ENCODE measurements around the gene PTPRG. TPM values are rescaled to one million over a fixed set of nuclear protein-coding genes. Genes with fewer than 3 reads are reported as not detected.
A peak's percentile ranks its signal among the peaks of the same experiment; 100 is the strongest.

The PTPRG gene
- total and polyA plus RNA-seq, 2 donors (not counting 1 experiment from before 2014, with no cell fraction given) = 67.0 to 97.9 TPM

DNA sequence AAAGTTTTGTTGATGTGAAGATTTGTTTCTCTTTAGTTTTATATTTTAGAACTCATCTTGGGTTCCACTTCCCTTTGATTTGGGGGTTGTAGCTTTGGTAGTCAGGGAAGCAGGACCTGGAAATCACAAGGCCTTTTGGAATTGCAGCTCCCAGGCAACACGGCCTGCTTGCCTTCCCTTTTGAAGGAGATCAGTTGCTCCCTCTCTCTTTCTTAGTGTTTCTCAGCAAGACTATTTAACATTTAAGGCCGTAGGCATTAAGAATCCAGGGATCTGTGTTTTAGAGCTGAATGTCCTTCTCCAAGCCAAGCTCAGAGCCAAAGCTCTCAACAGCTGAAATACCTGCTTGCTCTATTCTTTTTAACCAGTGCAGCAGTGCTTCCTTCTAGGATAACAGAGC, 310.3 kb downstream of the PTPRG start:
- H3K27ac ChIP-seq (ENCODE audit: insufficient read depth, low read length) = no peak overlapping the region
- H3K79me2 ChIP-seq (ENCODE audit: control insufficient read depth, insufficient read depth, low read length) = no peaks in the 10 kb centered on the region
- no peak overlapping the region for H3K4me3 ChIP-seq (replicated peaks in 1 of 4; ENCODE audit: control extremely low read depth in 1 of 4, insufficient read depth in 1 of 4, low read depth in 3 of 4, low read length in 4 of 4)
- H3K9ac ChIP-seq (ENCODE audit: insufficient read depth, low read length) = no peak overlapping the region
- no peaks in the 10 kb centered on the region for H3K9me3 ChIP-seq (ENCODE audit: control insufficient read depth, insufficient read depth, low read depth, low read length)
- DNase-seq (ENCODE audit: low read depth in 2 of 2) = no peak
- H2AFZ ChIP-seq (ENCODE audit: low read length) = no peak overlapping the region
- no peaks in the 10 kb centered on the region for H3K27me3 ChIP-seq (ENCODE audit: control insufficient read depth, insufficient read depth, low read length)
- no peaks in the 10 kb centered on the region for H3K36me3 ChIP-seq (ENCODE audit: control insufficient read depth, insufficient read depth, low read length)
- H3K4me1 ChIP-seq (ENCODE audit: control insufficient read depth, extremely low read depth, insufficient read depth, low read length) = peaks cover 5% of the 10 kb centered on the region
- no peaks in the 10 kb centered on the region for H4K20me1 ChIP-seq (ENCODE audit: control insufficient read depth, extremely low read depth, insufficient read depth, low read length)
- H3K4me2 ChIP-seq (ENCODE audit: extremely low read depth, insufficient read depth, low read length) = no peak overlapping the region
- TF ChIP-seq EZH2 (IDR thresholded peaks at IDR 0.05; ENCODE audit: low read length, missing control alignments) = no peak
- TF ChIP-seq CTCF (conservative IDR thresholded peaks at IDR 0.05 in 1 of 2, IDR thresholded peaks at IDR 0.05 in 1 of 2; ENCODE audit: low read depth in 1 of 2, low read length in 2 of 2) = no peak

- H4K20me1 ChIP-seq (ENCODE audit: control insufficient read depth, extremely low read depth, insufficient read depth, low read length) = no peaks in the 10 kb centered on the region
- no peaks in the 10 kb centered on the region for H3K27me3 ChIP-seq (ENCODE audit: control insufficient read depth, insufficient read depth, low read length)
- H2AFZ ChIP-seq (ENCODE audit: low read length) = no peak overlapping the region
- H3K4me1 ChIP-seq (ENCODE audit: control insufficient read depth, extremely low read depth, insufficient read depth, low read length) = peaks cover 5% of the 10 kb centered on the region
- no peaks in the 10 kb centered on the region for H3K36me3 ChIP-seq (ENCODE audit: control insufficient read depth, insufficient read depth, low read length)
- no peak overlapping the region for H3K9ac ChIP-seq (ENCODE audit: insufficient read depth, low read length)
- no peak overlapping the region for H3K4me2 ChIP-seq (ENCODE audit: extremely low read depth, insufficient read depth, low read length)
- H3K9me3 ChIP-seq (ENCODE audit: control insufficient read depth, insufficient read depth, low read depth, low read length) = no peaks in the 10 kb centered on the region
- no peak overlapping the region for H3K4me3 ChIP-seq (replicated peaks in 1 of 4; ENCODE audit: control extremely low read depth in 1 of 4, insufficient read depth in 1 of 4, low read depth in 3 of 4, low read length in 4 of 4)
- no peak overlapping the region for H3K27ac ChIP-seq (ENCODE audit: insufficient read depth, low read length)
- peak; percentile 42 to 47 for DNase-seq (ENCODE audit: low read depth in 2 of 2)
- TF ChIP-seq CTCF (conservative IDR thresholded peaks at IDR 0.05 in 1 of 2, IDR thresholded peaks at IDR 0.05 in 1 of 2; ENCODE audit: low read depth in 1 of 2, low read length in 2 of 2) (no peak), EZH2 (IDR thresholded peaks at IDR 0.05; ENCODE audit: low read length, missing control alignments) (no peak)
- H3K79me2 ChIP-seq (ENCODE audit: control insufficient read depth, insufficient read depth, low read length) = no peaks in the 10 kb centered on the region
Observed at GRCh38 chr3:61872077-61872706, 310.8 kb downstream of the PTPRG start.

DNA sequence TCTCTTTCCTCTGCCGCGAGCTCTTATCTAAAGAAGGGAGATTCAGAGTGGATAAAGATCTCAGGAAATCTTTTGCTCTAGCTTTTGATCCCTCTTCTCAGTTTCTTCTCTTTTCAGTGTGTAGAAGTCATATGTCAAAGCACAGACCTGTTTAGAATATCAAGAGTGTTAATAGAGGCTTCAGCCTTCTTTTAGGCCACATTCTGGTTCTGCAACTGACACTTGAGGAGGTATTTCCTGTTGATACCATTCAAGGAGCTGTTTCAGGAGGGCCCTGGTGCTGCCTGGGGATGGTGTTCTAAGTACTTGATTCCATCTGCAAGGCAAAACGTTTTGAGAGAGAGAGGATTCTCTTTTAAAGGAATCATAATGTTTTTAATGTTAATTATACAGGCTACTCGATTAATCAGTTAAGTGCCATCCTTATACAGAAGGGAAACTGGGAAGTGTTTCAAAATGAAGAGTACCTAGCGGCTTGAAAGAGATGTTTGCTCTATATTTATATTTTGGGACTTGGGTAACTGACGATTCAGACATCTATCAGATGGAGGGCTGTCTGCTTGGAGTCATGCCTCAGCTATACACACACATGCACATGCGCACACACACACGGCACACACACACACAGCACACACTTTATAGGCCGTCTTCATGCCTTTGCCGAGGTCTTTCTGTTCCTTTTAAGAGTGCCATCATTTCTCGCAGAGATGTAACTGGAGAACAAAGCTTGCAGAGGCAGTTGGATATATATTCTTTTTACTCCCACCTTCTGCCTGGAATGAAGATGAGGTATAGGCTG, 313.9 kb downstream of the PTPRG start:
- Histone ChIP-seq H4K20me1 (ENCODE audit: control insufficient read depth, extremely low read depth, insufficient read depth, low read length) (no peaks in the 10 kb centered on the region), H3K27ac (ENCODE audit: insufficient read depth, low read length) (no peak overlapping the region), H3K79me2 (ENCODE audit: control insufficient read depth, insufficient read depth, low read length) (no peaks in the 10 kb centered on the region), H3K4me2 (ENCODE audit: extremely low read depth, insufficient read depth, low read length) (no peak overlapping the region), H3K4me1 (ENCODE audit: control insufficient read depth, extremely low read depth, insufficient read depth, low read length) (peaks cover 5% of the 10 kb centered on the region), H2AFZ (ENCODE audit: low read length) (no peak overlapping the region), H3K9ac (ENCODE audit: insufficient read depth, low read length) (no peak overlapping the region), H3K4me3 (replicated peaks in 1 of 4; ENCODE audit: control extremely low read depth in 1 of 4, insufficient read depth in 1 of 4, low read depth in 3 of 4, low read length in 4 of 4) (no peak overlapping the region), H3K36me3 (ENCODE audit: control insufficient read depth, insufficient read depth, low read length) (no peaks in the 10 kb centered on the region), H3K27me3 (ENCODE audit: control insufficient read depth, insufficient read depth, low read length) (no peaks in the 10 kb centered on the region), H3K9me3 (ENCODE audit: control insufficient read depth, insufficient read depth, low read depth, low read length) (no peaks in the 10 kb centered on the region)
- peak; percentile 41 to 44 for DNase-seq (ENCODE audit: low read depth in 2 of 2)
- TF ChIP-seq CTCF (conservative IDR thresholded peaks at IDR 0.05 in 1 of 2, IDR thresholded peaks at IDR 0.05 in 1 of 2; ENCODE audit: low read depth in 1 of 2, low read length in 2 of 2) (no peak), EZH2 (IDR thresholded peaks at IDR 0.05; ENCODE audit: low read length, missing control alignments) (no peak)
